GM18873 (cell line): Measurements from ENCODE around the gene UHMK1.
"Not testable (repeated sequence)": the region's sequence is repeated elsewhere in the genome, so short reads cannot be mapped to it uniquely, and the experiment has no call there.

Experiments used
- ATAC-seq: cut with Tn5 transposase; IDR thresholded peaks from one replicate; pipeline ENCODE4 v1.9.1; 2021; ENCODE audit warnings: mild to moderate bottlenecking, moderate library complexity, moderate number of reproducible peaks; ENCODE audit not compliant: unreplicated experiment, low FRiP score

The UHMK1 gene

GRCh38 chr1:162562470-162562828 lies 64.8 kb downstream of the UHMK1 start:
- ATAC-seq: no peak

DNA sequence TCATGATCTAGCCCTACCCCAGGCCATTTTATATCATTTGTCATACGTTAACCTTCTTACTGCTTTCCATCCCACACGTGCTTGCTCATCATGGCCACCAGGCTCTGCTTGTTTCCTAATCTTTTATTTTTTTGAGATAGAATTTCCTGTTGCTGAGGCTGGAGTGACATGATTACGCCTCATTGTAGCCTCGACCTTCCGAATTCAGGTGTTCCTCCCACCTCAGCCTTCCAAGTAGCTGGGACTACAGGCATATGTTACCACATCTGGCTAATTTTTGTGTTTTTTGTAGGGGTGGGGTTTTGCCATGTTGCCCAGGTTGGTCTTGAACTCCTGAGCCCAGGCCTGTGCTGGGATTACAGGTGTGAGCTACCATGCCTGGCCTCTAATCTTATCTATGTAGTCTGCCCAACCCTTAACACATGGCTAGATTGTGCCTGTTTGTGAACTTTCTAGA lies 67.2 kb downstream of the UHMK1 start:
- ATAC-seq: no peak

DNA sequence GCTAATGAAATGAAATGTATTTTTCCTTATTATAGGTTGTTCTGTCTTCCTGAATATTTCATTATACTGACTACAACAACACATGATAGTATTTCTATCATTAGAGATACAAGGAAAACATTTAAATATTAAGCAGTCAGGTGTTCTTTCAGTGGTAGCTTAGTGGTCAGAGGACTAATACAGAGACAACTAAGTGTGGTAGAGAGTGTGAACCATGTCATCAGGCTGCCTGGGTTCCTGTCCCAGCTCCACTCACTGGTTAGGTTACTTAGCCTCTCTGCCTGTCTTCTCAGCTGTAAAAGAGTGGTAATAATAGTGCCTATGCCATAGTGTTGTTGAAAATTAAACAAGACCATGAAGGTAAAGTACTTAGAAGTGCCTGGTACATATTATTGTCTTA lies 67.8 kb downstream of the UHMK1 start:
- ATAC-seq: no peak

- no peak for ATAC-seq
Measured at GRCh38 chr1:162566870-162567269, 69.3 kb downstream of the UHMK1 start.

GRCh38 chr1:162568802-162569201 lies 71.2 kb downstream of the UHMK1 start:
- no peak for ATAC-seq

GRCh38 chr1:162570718-162571117 lies 73.1 kb downstream of the UHMK1 start:
- ATAC-seq: no peak

GRCh38 chr1:162571121-162571520 lies 73.5 kb downstream of the UHMK1 start:
- not testable (repeated sequence) for ATAC-seq

DNA sequence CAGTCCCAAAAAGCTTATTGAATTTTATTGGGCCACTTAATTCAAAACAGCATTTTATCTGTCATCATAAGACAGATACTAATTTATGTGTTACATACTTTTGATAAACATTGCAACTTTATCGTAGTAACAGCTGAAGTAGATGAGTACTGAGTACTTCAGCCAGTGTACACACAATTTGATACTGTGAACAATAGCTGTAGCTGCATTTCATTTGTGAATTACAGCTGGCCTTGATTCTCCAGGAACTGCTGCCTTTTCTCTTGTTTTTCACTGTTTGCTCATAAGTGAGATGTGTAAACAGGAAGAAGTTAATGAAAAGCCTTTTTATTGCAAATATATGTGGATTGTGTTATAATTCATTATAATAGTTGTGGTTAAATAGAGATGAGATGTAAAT lies 74.1 kb downstream of the UHMK1 start:
- ATAC-seq: no peak

DNA sequence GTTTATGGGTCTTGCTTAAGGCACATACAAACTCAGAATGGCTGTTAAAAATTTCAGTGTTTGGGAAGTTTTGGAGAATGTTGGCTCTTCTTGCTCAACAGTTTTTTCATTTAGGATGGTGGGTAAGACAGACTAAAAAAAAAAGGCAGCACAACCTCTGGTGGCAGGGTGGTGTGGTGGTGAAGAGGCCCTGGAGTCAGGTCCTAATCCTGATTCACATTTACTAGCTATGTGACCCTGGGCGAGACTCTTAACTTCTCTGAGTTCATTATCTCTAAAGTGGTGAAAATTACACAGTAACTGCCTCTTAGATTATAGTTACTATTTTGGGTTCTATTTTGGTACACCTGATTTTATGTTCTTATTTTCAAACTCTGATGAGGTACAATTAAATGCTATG lies 75.5 kb downstream of the UHMK1 start:
- ATAC-seq: no peak

- no peak for ATAC-seq
Measured at GRCh38 chr1:162578071-162578700, 80.6 kb downstream of the UHMK1 start.

GRCh38 chr1:162578936-162579335 lies 81.3 kb downstream of the UHMK1 start:
- ATAC-seq: no peak
